Karpas-422 (cell line): ENCODE data around the gene SYP. TPM values are rescaled to one million over a fixed set of nuclear protein-coding genes. Genes with fewer than 3 reads are reported as not detected.

ENCODE experiments used
- DNase-seq: peaks from one replicate; pipeline ENCODE4 v3.0.0-alpha.2; 2015
- H2AFZ ChIP-seq: fragments of 200-600 bp; sonication (generic); 2 replicates; pipeline ENCODE4 v1.6.1; 2014; ENCODE audit warnings: antibody characterized with exemption, low read length, mixed read lengths
- H3K27ac ChIP-seq: fragments of 200-600 bp; sonication (generic); 2 replicates; pipeline ENCODE4 v1.5.1; 2014; ENCODE audit warnings: mild to moderate bottlenecking, low read length, moderate library complexity
- H3K27me3 ChIP-seq: fragments of 200-600 bp; sonication (generic); 2 replicates; pipeline ENCODE4 v1.6.1; 2014; ENCODE audit warnings: low read length, mixed read lengths
- H3K36me3 ChIP-seq: fragments of 200-600 bp; sonication (generic); 2 replicates; pipeline ENCODE4 v1.6.1; 2014; ENCODE audit warnings: low read length, mixed read lengths; ENCODE audit not compliant: insufficient read depth
- H3K4me1 ChIP-seq: fragments of 200-600 bp; sonication (generic); 2 replicates; pipeline ENCODE4 v1.6.1; 2014; ENCODE audit warnings: mild to moderate bottlenecking, low read length, mixed read lengths
- H3K4me2 ChIP-seq: fragments of 200-600 bp; sonication (generic); 2 replicates; pipeline ENCODE4 v1.6.1; 2014; ENCODE audit warnings: low read length, low read depth, mild to moderate bottlenecking; ENCODE audit not compliant: poor library complexity, severe bottlenecking
- H3K4me3 ChIP-seq: fragments of 200-600 bp; sonication (generic); 2 replicates; pipeline ENCODE4 v1.5.1; 2014; ENCODE audit warnings: mild to moderate bottlenecking, antibody characterized with exemption, low read length, mixed read lengths
- H3K79me2 ChIP-seq: fragments of 200-600 bp; sonication (generic); 2 replicates; pipeline ENCODE4 v1.6.1; 2014; ENCODE audit warnings: mild to moderate bottlenecking, low read length, mixed read lengths
- H3K9ac ChIP-seq: fragments of 200-600 bp; sonication (generic); 2 replicates; pipeline ENCODE4 v1.6.0; 2014; ENCODE audit warnings: low read length
- H3K9me2 ChIP-seq: fragments of 200-600 bp; sonication (generic), shearing (Covaris generic); replicated peaks from 2 replicates; pipeline ENCODE4 v1.6.0; 2014; ENCODE audit warnings: mild to moderate bottlenecking, low read length, moderate library complexity; ENCODE audit not compliant: insufficient read depth
- H3K9me3 ChIP-seq: fragments of 300-700, 200-600 bp; sonication (generic); 2 replicates; pipeline ENCODE4 v1.6.1; 2014; ENCODE audit warnings: low read length, mixed read lengths
- H4K20me1 ChIP-seq: fragments of 200-600 bp; sonication (generic); 2 replicates; pipeline ENCODE4 v1.6.1; 2014; ENCODE audit warnings: mild to moderate bottlenecking, antibody characterized with exemption, low read length, low read depth; ENCODE audit not compliant: insufficient read depth
- total RNA-seq: library from RNA; depleted of rRNA; stranded (reverse); fragments of >200 nt; shearing (Covaris generic); gene quantifications from 2 replicates; pipeline ENCODE4 v1.2.3, GENCODE V29; 2014; ENCODE audit warnings: low replicate concordance

SYP gene
- total RNA-seq, 1 experiment from 2014 or later, result 0.86 TPM

DNA sequence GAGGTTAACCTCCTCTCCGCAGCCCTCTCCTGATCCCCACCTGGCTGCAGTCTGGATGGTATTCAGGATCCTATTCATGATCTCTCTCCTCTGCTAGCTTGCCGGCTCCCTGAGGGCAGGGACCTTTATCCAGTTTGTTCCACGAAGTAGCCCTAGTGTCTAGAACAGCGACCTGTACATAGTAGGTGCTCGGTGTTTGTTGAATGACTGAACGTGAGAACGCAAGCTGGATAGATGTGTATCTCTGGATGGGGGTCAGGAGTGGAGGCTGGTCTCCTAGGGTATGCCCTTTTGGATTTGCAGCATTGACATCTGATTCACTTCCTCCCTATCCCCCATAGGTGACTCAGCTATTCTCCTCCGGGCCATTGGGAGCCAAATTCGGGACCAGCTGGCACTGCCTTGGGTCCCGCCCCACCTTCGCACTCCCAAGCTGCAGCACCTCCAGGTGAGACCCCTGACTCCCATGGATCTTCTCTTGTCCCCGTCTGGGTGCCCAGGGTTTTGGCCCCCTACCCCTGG lies 42.6 kb upstream of the SYP start:
- no peaks in the 10 kb centered on the region for H4K20me1 ChIP-seq
- H3K79me2 ChIP-seq, result no peaks in the 10 kb centered on the region
- no peaks in the 10 kb centered on the region for H3K4me1 ChIP-seq
- H3K9me2 ChIP-seq, result no peaks in the 10 kb centered on the region
- no peak overlapping the region for H3K9ac ChIP-seq
- no peaks in the 10 kb centered on the region for H3K27me3 ChIP-seq
- no peak for DNase-seq
- H3K36me3 ChIP-seq, result no peaks in the 10 kb centered on the region
- no peak overlapping the region for H3K4me2 ChIP-seq
- H2AFZ ChIP-seq, result no peak overlapping the region
- H3K9me3 ChIP-seq, result no peaks in the 10 kb centered on the region
- H3K27ac ChIP-seq, result no peak overlapping the region
- no peak overlapping the region for H3K4me3 ChIP-seq

DNA sequence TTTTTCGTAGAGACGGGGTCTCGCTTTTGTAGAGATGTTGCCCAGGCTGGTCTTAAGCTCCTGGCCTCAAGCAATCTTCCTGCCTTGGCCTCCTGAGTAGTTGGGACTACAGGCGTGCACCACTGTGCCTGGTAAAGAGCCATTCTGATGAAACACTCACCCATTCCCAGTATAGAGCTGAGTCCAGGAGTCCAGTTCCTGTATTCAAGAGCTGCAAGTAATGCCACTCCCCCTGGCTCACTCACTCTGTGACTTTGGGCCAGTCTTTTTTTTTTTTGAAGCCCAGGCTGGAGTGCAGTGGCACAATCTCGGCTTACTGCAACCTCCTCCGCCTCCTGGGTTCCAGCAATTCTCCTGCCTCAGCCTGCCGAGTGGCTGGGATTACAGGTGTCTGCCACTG lies 38.7 kb upstream of the SYP start:
- no peak overlapping the region for H3K4me3 ChIP-seq
- H4K20me1 ChIP-seq, result no peaks in the 10 kb centered on the region
- no peaks in the 10 kb centered on the region for H3K27me3 ChIP-seq
- no peak for DNase-seq
- H3K79me2 ChIP-seq, result peaks cover 3% of the 10 kb centered on the region; the same call in 1 of the 2 replicates
- no peaks in the 10 kb centered on the region for H3K9me3 ChIP-seq
- H3K9ac ChIP-seq, result no peak overlapping the region
- H3K36me3 ChIP-seq, result no peaks in the 10 kb centered on the region
- peaks cover 12% of the 10 kb centered on the region for H3K4me1 ChIP-seq
- H3K9me2 ChIP-seq, result no peaks in the 10 kb centered on the region
- no peak overlapping the region for H3K4me2 ChIP-seq
- no peak overlapping the region for H3K27ac ChIP-seq
- no peak overlapping the region for H2AFZ ChIP-seq

DNA sequence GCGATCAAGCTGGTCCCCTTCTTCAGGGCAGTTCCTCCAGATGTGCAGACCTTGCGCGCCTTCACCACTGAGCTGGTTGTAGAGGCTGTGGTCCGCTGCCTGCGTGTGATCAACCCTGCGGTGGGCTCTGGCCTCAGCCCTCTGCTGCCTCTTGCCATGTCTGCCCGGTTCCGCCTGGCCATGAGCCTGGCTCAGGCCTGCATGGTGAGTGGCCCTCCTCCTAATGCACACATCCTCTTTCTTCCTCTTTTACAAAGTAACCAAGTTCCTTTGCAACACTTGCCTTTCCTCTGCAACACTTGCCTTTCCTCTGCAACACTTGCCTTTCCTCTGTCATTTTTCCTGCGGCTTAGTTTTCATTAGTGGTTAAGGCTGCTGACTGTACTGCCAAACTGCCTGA lies 37.1 kb upstream of the SYP start:
- peaks cover 3% of the 10 kb centered on the region; the same call in 1 of the 2 replicates for H3K79me2 ChIP-seq
- H3K4me2 ChIP-seq, result peak overlapping the region; percentile 64
- H3K9me2 ChIP-seq, result no peaks in the 10 kb centered on the region
- no peak overlapping the region; the same call in 1 of the 2 replicates for H3K27ac ChIP-seq
- H3K4me1 ChIP-seq, result peaks cover 12% of the 10 kb centered on the region
- H4K20me1 ChIP-seq, result no peaks in the 10 kb centered on the region
- H3K9me3 ChIP-seq, result no peaks in the 10 kb centered on the region
- H3K36me3 ChIP-seq, result no peaks in the 10 kb centered on the region
- H2AFZ ChIP-seq, result no peak overlapping the region
- peak overlapping the region; percentile 74; the same call in 1 of the 2 replicates for H3K4me3 ChIP-seq
- peak; percentile 48 for DNase-seq
- H3K27me3 ChIP-seq, result no peaks in the 10 kb centered on the region
- H3K9ac ChIP-seq, result peak overlapping the region; percentile 43

DNA sequence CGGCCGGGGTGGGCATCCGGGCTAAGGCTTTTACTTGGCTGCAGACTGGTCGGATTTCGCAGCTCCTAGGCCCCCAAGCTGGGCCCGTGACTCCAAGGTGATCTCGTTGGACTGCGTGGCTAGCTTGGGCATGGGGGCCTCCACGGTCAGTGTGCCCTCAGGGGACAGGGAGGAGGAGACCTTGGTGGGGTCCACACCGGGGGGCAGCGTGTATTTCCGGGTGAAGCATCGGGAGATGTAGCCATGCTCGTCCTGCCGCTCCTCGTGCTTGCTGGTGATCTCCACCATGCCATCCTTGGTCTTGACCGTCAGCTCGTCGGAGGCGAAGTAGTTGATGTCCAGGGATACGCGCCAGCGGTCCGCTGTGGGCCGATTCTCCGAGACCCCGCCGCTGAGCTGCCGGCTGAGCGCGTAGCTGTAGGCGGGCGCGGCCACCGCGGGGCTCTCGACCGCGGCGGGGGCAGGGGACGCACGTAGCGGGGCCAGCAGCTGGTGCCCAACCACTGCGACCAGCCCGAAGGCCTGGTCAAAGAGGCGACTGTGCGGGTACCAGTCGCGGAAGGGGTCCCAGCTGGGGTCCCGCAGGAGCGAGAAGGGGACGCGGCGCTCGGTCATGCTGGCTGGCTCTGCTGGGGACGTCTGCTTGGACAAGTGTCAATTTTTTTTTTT lies 34.0 kb upstream of the SYP start:
- H3K27me3 ChIP-seq, result no peaks in the 10 kb centered on the region
- no peak overlapping the region for H2AFZ ChIP-seq
- peaks cover 21% of the 10 kb centered on the region for H3K4me1 ChIP-seq
- H4K20me1 ChIP-seq, result no peaks in the 10 kb centered on the region
- no peak for DNase-seq
- no peaks in the 10 kb centered on the region for H3K9me2 ChIP-seq
- no peaks in the 10 kb centered on the region for H3K36me3 ChIP-seq
- no peak overlapping the region for H3K9ac ChIP-seq
- H3K27ac ChIP-seq, result no peak overlapping the region
- no peaks in the 10 kb centered on the region for H3K9me3 ChIP-seq
- no peak overlapping the region for H3K4me2 ChIP-seq
- peaks cover 3% of the 10 kb centered on the region; the same call in 1 of the 2 replicates for H3K79me2 ChIP-seq
- H3K4me3 ChIP-seq, result no peak overlapping the region

DNA sequence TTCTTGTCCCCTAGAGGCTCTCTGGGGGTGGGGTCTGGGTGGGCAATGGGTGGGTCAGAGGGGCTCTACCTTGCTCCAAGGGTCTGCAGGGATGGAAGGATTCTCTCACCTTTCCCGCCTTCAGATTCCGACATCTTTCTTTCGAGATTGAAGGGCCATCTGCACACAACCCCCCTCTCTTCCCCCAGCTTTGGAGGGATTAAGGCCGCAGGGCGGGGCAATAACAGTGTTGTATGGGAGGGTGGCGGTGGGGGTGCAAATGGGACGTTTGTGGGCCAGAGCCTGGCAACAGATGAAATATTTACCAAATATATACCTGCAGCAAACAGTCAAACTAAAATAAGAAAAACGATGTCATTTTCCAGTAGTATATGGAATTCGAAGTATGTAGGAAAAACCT lies 33.2 kb upstream of the SYP start, which contains the start of gene CACNA1F:
Gene CACNA1F (minus strand): TSS at position 165 of the 400 bp plus-strand sequence. CDS start 31 bp downstream, at position 134.
- Histone ChIP-seq H3K9ac (no peak within 1 kb of the TSS), H4K20me1 (no peaks in the 10 kb centered on the region), H2AFZ (no peak within 1 kb of the TSS)

DNA sequence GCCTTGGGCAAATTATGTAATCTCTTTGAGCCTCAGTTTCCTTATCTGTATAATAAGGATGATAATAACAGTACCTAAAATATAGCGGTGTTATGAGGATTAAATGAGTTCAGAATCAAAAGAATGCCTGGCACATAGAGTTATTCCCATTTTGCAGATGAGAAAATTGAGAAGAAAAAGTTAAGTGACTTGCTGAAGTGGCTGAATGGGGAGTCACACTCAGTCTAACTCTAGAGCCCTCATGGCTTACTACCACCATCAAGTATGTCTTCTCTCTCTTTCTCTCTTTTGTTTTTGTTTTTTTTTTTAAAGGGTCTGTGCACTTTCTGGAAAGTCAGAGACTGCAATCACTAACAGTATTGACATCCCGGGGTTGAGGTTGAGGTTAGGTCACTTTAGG lies 32.5 kb upstream of the SYP start:
- no peak overlapping the region for H2AFZ ChIP-seq
- no peak overlapping the region for H3K9ac ChIP-seq
- H3K9me3 ChIP-seq, result no peaks in the 10 kb centered on the region
- H3K4me2 ChIP-seq, result no peak overlapping the region
- H3K36me3 ChIP-seq, result no peaks in the 10 kb centered on the region
- peaks cover 21% of the 10 kb centered on the region for H3K4me1 ChIP-seq
- H3K79me2 ChIP-seq, result peaks cover 3% of the 10 kb centered on the region; the same call in 1 of the 2 replicates
- H3K9me2 ChIP-seq, result no peaks in the 10 kb centered on the region
- no peak for DNase-seq
- H3K27ac ChIP-seq, result no peak overlapping the region
- no peaks in the 10 kb centered on the region for H4K20me1 ChIP-seq
- H3K4me3 ChIP-seq, result no peak overlapping the region
- no peaks in the 10 kb centered on the region for H3K27me3 ChIP-seq

More for the DNA sequence above, 33.2 kb upstream of the SYP start, which contains the start of gene CACNA1F:
- Histone ChIP-seq H3K9me2 (no peaks in the 10 kb centered on the region), H3K36me3 (no peaks in the 10 kb centered on the region), H3K4me3 (no peak within 1 kb of the TSS), H3K27me3 (no peaks in the 10 kb centered on the region), H3K9me3 (no peaks in the 10 kb centered on the region), H3K4me1 (peaks cover 21% of the 10 kb centered on the region), H3K4me2 (no peak within 1 kb of the TSS), H3K27ac (no peak within 1 kb of the TSS), H3K79me2 (peaks cover 3% of the 10 kb centered on the region; the same call in 1 of the 2 replicates)
- no peak for DNase-seq

DNA sequence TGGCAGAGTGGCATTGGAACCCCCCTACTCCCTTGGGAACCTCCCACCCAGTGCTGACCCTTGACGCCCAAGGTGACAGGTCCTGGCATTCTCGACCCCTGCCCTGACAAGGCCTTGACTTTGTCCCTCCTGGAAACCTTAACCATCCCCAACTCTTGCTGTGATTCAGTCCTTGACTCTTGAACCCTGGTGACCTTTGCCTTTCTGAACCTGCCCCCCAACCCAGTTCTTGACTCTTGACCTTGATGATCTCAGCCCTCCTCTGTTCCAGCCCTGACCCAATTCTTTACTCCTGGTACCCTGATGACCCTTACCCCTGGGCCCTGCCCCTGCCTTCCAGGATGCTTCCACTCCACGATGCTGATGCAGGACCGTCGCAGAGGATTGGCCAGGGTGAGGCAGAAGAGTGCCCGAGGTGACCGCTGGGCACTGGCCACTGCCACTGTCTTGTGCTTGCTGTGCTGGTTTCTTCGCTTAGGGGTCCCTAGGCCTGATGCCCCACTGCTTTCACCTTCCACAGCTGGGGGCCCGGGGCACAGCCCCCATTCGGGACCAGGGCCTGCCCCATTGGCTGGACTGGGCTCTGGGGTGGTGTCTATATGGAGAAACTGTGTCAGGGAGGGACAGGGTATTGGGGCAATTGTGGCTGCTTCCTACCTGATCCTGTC lies 31.5 kb upstream of the SYP start:
- Histone ChIP-seq H3K4me1 (peaks cover 15% of the 10 kb centered on the region), H3K9ac (no peak overlapping the region), H3K9me3 (no peaks in the 10 kb centered on the region), H3K27ac (no peak overlapping the region), H3K4me3 (no peak overlapping the region; the same call in 1 of the 2 replicates), H2AFZ (no peak overlapping the region), H3K79me2 (peaks cover 3% of the 10 kb centered on the region; the same call in 1 of the 2 replicates), H3K27me3 (no peaks in the 10 kb centered on the region), H4K20me1 (no peaks in the 10 kb centered on the region), H3K4me2 (no peak overlapping the region), H3K36me3 (no peaks in the 10 kb centered on the region), H3K9me2 (no peaks in the 10 kb centered on the region)
- no peak for DNase-seq
